PC-3 (cell line): ENCODE results near the gene KBTBD12.

Experiments
- EZH2phosphoT487 ChIP-seq: fragments of 300-600 bp; sonication (generic); IDR thresholded peaks from 2 replicates; pipeline ENCODE4 v1.6.1; 2018; ENCODE audit warnings: mild to moderate bottlenecking, antibody characterized with exemption, low read length, borderline replicate concordance
- TF ChIP-seq, protein P1 (sequence below): fragments of 300-600 bp; sonication (generic); conservative IDR thresholded peaks from 2 replicates; pipeline ENCODE4 v1.5.1; 2017; ENCODE audit warnings: antibody characterized with exemption, low read depth, mild to moderate bottlenecking, low read length

DNA sequence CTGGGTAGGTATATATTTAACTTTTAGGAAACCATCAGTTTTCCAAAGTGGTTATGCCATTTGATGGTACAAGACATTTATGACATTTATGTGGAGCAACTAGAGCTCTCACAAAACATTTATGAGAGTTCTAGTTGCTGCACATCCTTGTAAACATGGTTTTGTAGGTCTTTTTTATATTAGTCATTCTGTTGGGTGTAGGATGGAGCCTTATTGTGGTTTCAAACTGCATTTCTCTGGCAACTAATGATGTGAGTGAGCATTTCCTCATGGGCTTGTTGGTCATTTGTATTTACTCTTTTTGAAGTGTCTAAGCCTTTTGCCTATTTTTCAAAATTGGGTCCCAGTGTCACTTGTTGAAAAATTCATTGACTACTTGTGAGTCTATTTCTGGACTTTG is 47.0 kb upstream of the KBTBD12 start:
- TF ChIP-seq, protein P1, sequence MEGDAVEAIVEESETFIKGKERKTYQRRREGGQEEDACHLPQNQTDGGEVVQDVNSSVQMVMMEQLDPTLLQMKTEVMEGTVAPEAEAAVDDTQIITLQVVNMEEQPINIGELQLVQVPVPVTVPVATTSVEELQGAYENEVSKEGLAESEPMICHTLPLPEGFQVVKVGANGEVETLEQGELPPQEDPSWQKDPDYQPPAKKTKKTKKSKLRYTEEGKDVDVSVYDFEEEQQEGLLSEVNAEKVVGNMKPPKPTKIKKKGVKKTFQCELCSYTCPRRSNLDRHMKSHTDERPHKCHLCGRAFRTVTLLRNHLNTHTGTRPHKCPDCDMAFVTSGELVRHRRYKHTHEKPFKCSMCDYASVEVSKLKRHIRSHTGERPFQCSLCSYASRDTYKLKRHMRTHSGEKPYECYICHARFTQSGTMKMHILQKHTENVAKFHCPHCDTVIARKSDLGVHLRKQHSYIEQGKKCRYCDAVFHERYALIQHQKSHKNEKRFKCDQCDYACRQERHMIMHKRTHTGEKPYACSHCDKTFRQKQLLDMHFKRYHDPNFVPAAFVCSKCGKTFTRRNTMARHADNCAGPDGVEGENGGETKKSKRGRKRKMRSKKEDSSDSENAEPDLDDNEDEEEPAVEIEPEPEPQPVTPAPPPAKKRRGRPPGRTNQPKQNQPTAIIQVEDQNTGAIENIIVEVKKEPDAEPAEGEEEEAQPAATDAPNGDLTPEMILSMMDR = no peak
- no peak for TF ChIP-seq EZH2phosphoT487
